Keratinocyte (primary cell): ENCODE data around the gene DRICH1. TPM values are rescaled to one million over a fixed set of nuclear protein-coding genes. Genes with fewer than 3 reads are reported as not detected.

Source experiments
- DNase-seq: peaks from one replicate; pipeline ENCODE4 v3.0.0-alpha.2; 2011; ENCODE audit warnings: low read depth, missing footprints, low spot score
- FAIRE-seq: peaks from 2 replicates; lab custom pipeline; 2011; peaks lifted over from hg19 to GRCh38; lab: Jason Lieb, UNC
- H2AFZ ChIP-seq: 2 replicates; pipeline ENCODE4 v1.6.0; 2012; ENCODE audit warnings: low read length, control low read depth, inconsistent platforms; ENCODE audit not compliant: control insufficient read depth
- H3K27ac ChIP-seq: 2 replicates; pipeline ENCODE4 v1.5.1; 2011; ENCODE audit warnings: low read length; ENCODE audit not compliant: control insufficient read depth, insufficient read depth
- H3K27me3 ChIP-seq: 3 replicates; pipeline ENCODE4 v1.6.0; 2011; ENCODE audit warnings: low read length; ENCODE audit not compliant: control insufficient read depth, insufficient read depth; ENCODE audit errors: extremely low read depth
- H3K36me3 ChIP-seq, 2 experiments: 2 replicates in 1 of 2; 3 replicates in 1 of 2; pipeline ENCODE4 v1.5.1; 2011; ENCODE audit warnings: low read length in 2 of 2, mild to moderate bottlenecking in 1 of 2; ENCODE audit not compliant: control insufficient read depth in 2 of 2, insufficient read depth in 2 of 2; ENCODE audit errors: extremely low read depth in 1 of 2
- H3K4me1 ChIP-seq: 3 replicates; pipeline ENCODE4 v1.5.1; 2011; ENCODE audit warnings: low read length; ENCODE audit not compliant: control insufficient read depth, insufficient read depth; ENCODE audit errors: extremely low read depth
- H3K4me2 ChIP-seq: 3 replicates; pipeline ENCODE4 v1.6.0; 2011; ENCODE audit warnings: low read depth, low read length; ENCODE audit not compliant: control insufficient read depth, insufficient read depth; ENCODE audit errors: extremely low read depth
- H3K4me3 ChIP-seq, 3 experiments: fragments of 200-600 bp in 1 of 3; sonication (generic) in 1 of 3; 2 replicates in 2 of 3; 3 replicates in 1 of 3; pipeline ENCODE4 v1.5.1; 2011 to 2016; ENCODE audit warnings: low read length in 3 of 3, mild to moderate bottlenecking in 3 of 3, control low read depth in 2 of 3, inconsistent platforms in 1 of 3, low read depth in 1 of 3, mixed read lengths in 1 of 3, mixed run types in 1 of 3, moderate library complexity in 1 of 3; ENCODE audit not compliant: control insufficient read depth in 2 of 3, insufficient read depth in 2 of 3; ENCODE audit errors: extremely low read depth in 1 of 3
- H3K79me2 ChIP-seq: 2 replicates; pipeline ENCODE4 v1.6.0; 2012; ENCODE audit warnings: low read length; ENCODE audit not compliant: control insufficient read depth, insufficient read depth
- H3K9ac ChIP-seq: 3 replicates; pipeline ENCODE4 v1.6.0; 2011; ENCODE audit warnings: low read length; ENCODE audit not compliant: control insufficient read depth, insufficient read depth; ENCODE audit errors: extremely low read depth
- H3K9me1 ChIP-seq: 3 replicates; pipeline ENCODE4 v1.6.0; 2011; ENCODE audit warnings: low read length; ENCODE audit not compliant: control insufficient read depth, insufficient read depth; ENCODE audit errors: extremely low read depth
- H3K9me3 ChIP-seq: 2 replicates; pipeline ENCODE4 v1.5.1; 2012; ENCODE audit warnings: low read depth, low read length; ENCODE audit not compliant: control insufficient read depth
- H4K20me1 ChIP-seq: 3 replicates; pipeline ENCODE4 v1.6.0; 2011; ENCODE audit warnings: low read length; ENCODE audit not compliant: control insufficient read depth, insufficient read depth; ENCODE audit errors: extremely low read depth
- EZH2 ChIP-seq: IDR thresholded peaks from one replicate; pipeline ENCODE4 v1.6.1; 2012; ENCODE audit warnings: inconsistent platforms, mild to moderate bottlenecking, low read length, moderate library complexity
- dilution Hi-C: fragments of 300-500 bp; cut with MboI; formaldehyde crosslinking; loops from one replicate; pipeline ENCODE4 v1.7.0; 2020; ENCODE audit warnings: low sequenced_read_pairs; ENCODE audit not compliant: extremely low pct_ligation_motif_present
- polyA plus RNA-seq, 5 experiments: library from polyadenylated mRNA; depleted of rRNA in 3 of 5; stranded (reverse) in 3 of 5; stranded (forward) in 1 of 5; unstranded in 1 of 5; fragments of >200 nt; gene quantifications; 1 replicate in 1 of 5; 2 replicates in 3 of 5; 3 replicates in 1 of 5; pipeline versions ENCODE4 v1.2.1 to v1.2.3, GENCODE V29; 2011 to 2012; ENCODE audit warnings: missing spikeins in 2 of 5, low read depth in 1 of 5, low replicate concordance in 1 of 5
- TF ChIP-seq, protein P1 (sequence below), 3 experiments: IDR thresholded peaks in 1 of 3; conservative IDR thresholded peaks in 1 of 3; optimal IDR thresholded peaks in 1 of 3; 2 replicates in 2 of 3; 3 replicates in 1 of 3; pipeline versions ENCODE3 to v1.5.1; 2011; ENCODE audit warnings: low read length in 3 of 3, mild to moderate bottlenecking in 3 of 3, moderate library complexity in 2 of 3, control low read depth in 1 of 3, inconsistent platforms in 1 of 3; ENCODE audit not compliant: insufficient read depth in 2 of 3; ENCODE audit errors: extremely low read depth in 1 of 3

DRICH1 gene
- polyA plus RNA-seq, 1 donor (not counting 4 experiments of a cell fraction or from before 2014, with no cell fraction given), result 0.12 TPM

DNA sequence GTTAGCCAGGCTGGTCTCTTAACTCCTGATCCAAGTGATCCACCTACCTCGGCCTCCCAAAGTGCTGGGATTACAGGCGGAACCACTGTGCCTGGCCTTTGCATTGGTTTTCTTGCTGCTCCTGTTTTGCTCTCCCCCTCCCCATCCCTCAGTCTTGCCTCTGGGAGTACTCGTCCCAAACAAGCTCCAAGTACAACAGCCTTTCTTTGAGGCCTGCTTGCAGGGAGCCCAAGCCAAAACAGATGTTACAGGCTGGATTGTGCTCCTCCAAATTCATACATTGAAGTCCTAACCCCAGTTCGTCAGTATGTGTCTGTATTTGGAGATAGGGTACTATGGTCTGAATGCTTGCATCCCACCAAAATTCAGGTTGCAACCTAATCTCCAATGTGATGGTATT, 60.6 kb downstream of the DRICH1 start:
- peaks cover 14% of the 10 kb centered on the region for H3K27me3 ChIP-seq
- no peak overlapping the region for H3K27ac ChIP-seq
- no peaks in the 10 kb centered on the region for H3K36me3 ChIP-seq
- no peaks in the 10 kb centered on the region for H3K4me1 ChIP-seq
- H4K20me1 ChIP-seq, result no peaks in the 10 kb centered on the region
- H3K9me3 ChIP-seq, result no peaks in the 10 kb centered on the region
- FAIRE-seq (no peak), DNase-seq (no peak)
- no peaks in the 10 kb centered on the region for H3K79me2 ChIP-seq
- TF ChIP-seq, protein P1, sequence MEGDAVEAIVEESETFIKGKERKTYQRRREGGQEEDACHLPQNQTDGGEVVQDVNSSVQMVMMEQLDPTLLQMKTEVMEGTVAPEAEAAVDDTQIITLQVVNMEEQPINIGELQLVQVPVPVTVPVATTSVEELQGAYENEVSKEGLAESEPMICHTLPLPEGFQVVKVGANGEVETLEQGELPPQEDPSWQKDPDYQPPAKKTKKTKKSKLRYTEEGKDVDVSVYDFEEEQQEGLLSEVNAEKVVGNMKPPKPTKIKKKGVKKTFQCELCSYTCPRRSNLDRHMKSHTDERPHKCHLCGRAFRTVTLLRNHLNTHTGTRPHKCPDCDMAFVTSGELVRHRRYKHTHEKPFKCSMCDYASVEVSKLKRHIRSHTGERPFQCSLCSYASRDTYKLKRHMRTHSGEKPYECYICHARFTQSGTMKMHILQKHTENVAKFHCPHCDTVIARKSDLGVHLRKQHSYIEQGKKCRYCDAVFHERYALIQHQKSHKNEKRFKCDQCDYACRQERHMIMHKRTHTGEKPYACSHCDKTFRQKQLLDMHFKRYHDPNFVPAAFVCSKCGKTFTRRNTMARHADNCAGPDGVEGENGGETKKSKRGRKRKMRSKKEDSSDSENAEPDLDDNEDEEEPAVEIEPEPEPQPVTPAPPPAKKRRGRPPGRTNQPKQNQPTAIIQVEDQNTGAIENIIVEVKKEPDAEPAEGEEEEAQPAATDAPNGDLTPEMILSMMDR (optimal IDR thresholded peaks at IDR 0.05 in 1 of 3, IDR thresholded peaks at IDR 0.05 in 1 of 3, conservative IDR thresholded peaks at IDR 0.05 in 1 of 3; ENCODE audit: extremely low read depth in 1 of 3, insufficient read depth in 2 of 3, low read length in 3 of 3), result no peak
- no peak for TF ChIP-seq EZH2
- H3K9me1 ChIP-seq, result no peaks in the 10 kb centered on the region
- H3K9ac ChIP-seq, result no peak overlapping the region
- H3K4me3 ChIP-seq, result no peak overlapping the region
- dilution Hi-C loops, result no loop called here
- no peak overlapping the region for H2AFZ ChIP-seq
- H3K4me2 ChIP-seq, result no peak overlapping the region

DNA sequence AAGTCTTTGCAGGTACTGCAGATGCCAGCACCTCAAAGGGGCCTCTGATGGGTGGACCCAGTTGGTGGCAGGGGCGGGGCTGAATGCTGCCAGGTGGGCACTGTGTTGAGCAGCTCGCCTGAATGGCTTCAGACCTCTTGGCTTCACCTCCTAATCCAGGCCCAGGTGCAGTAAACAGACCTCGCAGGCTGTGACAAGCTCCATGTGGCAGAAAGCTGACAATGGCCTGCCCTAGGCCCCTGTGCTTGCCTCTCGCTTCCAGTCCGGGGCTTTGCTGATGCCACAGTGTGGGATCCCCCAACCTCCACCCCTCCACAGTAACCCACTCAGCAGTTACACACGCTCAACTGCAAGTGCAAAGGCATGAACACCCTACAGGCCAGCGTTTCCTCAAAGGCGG, 61.4 kb downstream of the DRICH1 start:
- no peaks in the 10 kb centered on the region for H3K79me2 ChIP-seq
- H4K20me1 ChIP-seq, result no peaks in the 10 kb centered on the region
- no peaks in the 10 kb centered on the region for H3K36me3 ChIP-seq
- no peaks in the 10 kb centered on the region for H3K9me1 ChIP-seq
- no peaks in the 10 kb centered on the region for H3K9me3 ChIP-seq
- no peak overlapping the region for H3K27ac ChIP-seq
- H2AFZ ChIP-seq, result no peak overlapping the region
- DNase-seq (no peak), FAIRE-seq (no peak)
- dilution Hi-C loops, result no loop called here
- TF ChIP-seq EZH2, result no peak
- TF ChIP-seq, protein P1 (optimal IDR thresholded peaks at IDR 0.05 in 1 of 3, IDR thresholded peaks at IDR 0.05 in 1 of 3, conservative IDR thresholded peaks at IDR 0.05 in 1 of 3; ENCODE audit: extremely low read depth in 1 of 3, insufficient read depth in 2 of 3, low read length in 3 of 3), result no peak
- H3K4me1 ChIP-seq, result no peaks in the 10 kb centered on the region
- no peak overlapping the region for H3K4me2 ChIP-seq
- H3K9ac ChIP-seq, result no peak overlapping the region
- H3K4me3 ChIP-seq, result no peak overlapping the region
- H3K27me3 ChIP-seq, result peaks cover 19% of the 10 kb centered on the region
